Upper lobe of left lung (tissue), 6 donors: ENCODE data around the gene CTPS1. TPM values are rescaled to one million over a fixed set of nuclear protein-coding genes. Genes with fewer than 3 reads are reported as not detected.

Experiments used
- ATAC-seq, 2 donors: fragments of 200-7000 bp; cut with Tn5 transposase; one replicate each; pipeline ENCODE4 v1.9.1; 2022; ENCODE audit warnings: mild to moderate bottlenecking in 2 of 2, moderate library complexity in 2 of 2; ENCODE audit not compliant: low FRiP score in 2 of 2
- DNase-seq, 2 donors: peaks; one replicate each; pipeline ENCODE4 v3.0.0-alpha.2; 2019 to 2020
- H3K27ac ChIP-seq, 4 donors: fragments of 200-600 bp; sonication (generic); one replicate each; pipeline ENCODE4 v1.5.1; 2016 to 2019
- H3K27me3 ChIP-seq, 4 donors: fragments of 200-600 bp; sonication (generic); one replicate each; pipeline ENCODE4 v1.5.1; 2017 to 2019
- H3K36me3 ChIP-seq, 4 donors: fragments of 200-600 bp; sonication (generic); one replicate each; pipeline ENCODE4 v1.5.1; 2016 to 2019
- H3K4me1 ChIP-seq, 4 donors: fragments of 200-600 bp; sonication (generic); one replicate each; pipeline ENCODE4 v1.5.1; 2018 to 2019
- H3K4me3 ChIP-seq, 4 donors: fragments of 200-600 bp; sonication (generic); one replicate each; pipeline ENCODE4 v1.5.1; 2017 to 2019; ENCODE audit warnings: mild to moderate bottlenecking in 2 of 4, moderate library complexity in 1 of 4
- H3K9me3 ChIP-seq, 4 donors: fragments of 200-600 bp; sonication (generic); one replicate each; pipeline ENCODE4 v1.5.1; 2018 to 2019
- CTCF ChIP-seq, 6 experiments: fragments of 450-650 bp in 4 of 6; fragments of 200-600 bp in 2 of 6; sonication (generic) in 2 of 6; IDR thresholded peaks; one replicate each; pipeline ENCODE4 v1.5.1; 2016 to 2019; ENCODE audit warnings: antibody characterized with exemption in 6 of 6
- EP300 ChIP-seq, 4 donors: sonication (generic); formaldehyde crosslinking; IDR thresholded peaks; one replicate each; pipeline ENCODE4 v1.5.1; 2017; ENCODE audit warnings: antibody characterized with exemption in 4 of 4, control low read depth in 2 of 4
- POLR2A ChIP-seq, 4 donors: fragments of 450-650 bp; IDR thresholded peaks; one replicate each; pipeline ENCODE4 v1.5.1; 2016 to 2017; ENCODE audit warnings: antibody characterized with exemption in 4 of 4, mild to moderate bottlenecking in 2 of 4
- POLR2AphosphoS5 ChIP-seq, 2 donors: sonication (generic); formaldehyde crosslinking; IDR thresholded peaks; one replicate each; pipeline ENCODE4 v1.5.1; 2017; ENCODE audit warnings: antibody characterized with exemption in 2 of 2
- WGBS, 2 donors: methylation state at CpG; one replicate each; pipeline ENCODE4 v1.1.5; 2017 to 2018; 5-methylcytosine and 5-hydroxymethylcytosine counted together
- total RNA-seq, 6 donors: library from RNA; depleted of rRNA in 4 of 6; stranded (reverse); fragments of >200 nt in 4 of 6; gene quantifications; one replicate each; pipeline versions ENCODE4 v1.1.0 to v1.2.1, GENCODE V29; 2016 to 2021
- donor health status: DM: no; HTN: no; CAD: no; lungs with moderate emphysema.
- donor health status: DM: no; HTN: yes; CAD: no; lungs with severe emphysema.

Gene CTPS1
- total RNA-seq, 6 donors from 2014 or later: 12.7 to 32.5 (median 25.0) TPM

- ATAC-seq: no peak
- Histone ChIP-seq H3K4me3 (no peak overlapping the region), H3K4me1 (peaks cover 14 to 24% (median 19%) of the 10 kb centered on the region in 4 donors), H3K9me3 (no peaks in the 10 kb centered on the region), H3K27ac (no peak overlapping the region), H3K27me3 (no peaks in the 10 kb centered on the region), H3K36me3 (peaks cover 0 to 89% (median 37%) of the 10 kb centered on the region in 4 donors)
- WGBS, 2 donors: 97 to 99% methylated on average over 5 of the region's 5 CpGs
- no peak for DNase-seq
- TF ChIP-seq EP300 (IDR thresholded peaks at IDR 0.05): no peak
Observed at GRCh38 chr1:40989066-40989465, 9.6 kb downstream of the CTPS1 start.

GRCh38 chr1:40997096-40997495 lies 17.6 kb downstream of the CTPS1 start:
- Histone ChIP-seq H3K27ac (no peak overlapping the region), H3K4me3 (no peak overlapping the region), H3K9me3 (no peaks in the 10 kb centered on the region), H3K36me3 (peaks cover 21 to 90% (median 49%) of the 10 kb centered on the region in 4 donors), H3K27me3 (no peaks in the 10 kb centered on the region), H3K4me1 (no peaks in the 10 kb centered on the region)
- ATAC-seq (no peak), DNase-seq (no peak)
- no peak for TF ChIP-seq POLR2AphosphoS5 (IDR thresholded peaks at IDR 0.05)
- no peak for TF ChIP-seq POLR2A (IDR thresholded peaks at IDR 0.05)
- no peak for TF ChIP-seq CTCF (IDR thresholded peaks at IDR 0.05)
- no peak for TF ChIP-seq EP300 (IDR thresholded peaks at IDR 0.05)
- 95 to 96% methylated on average over 8 of the region's 8 CpGs for WGBS, 2 donors

- DNase-seq: no peak
- Histone ChIP-seq H3K27me3 (no peaks in the 10 kb centered on the region), H3K27ac (no peak overlapping the region), H3K4me3 (no peak overlapping the region), H3K9me3 (no peaks in the 10 kb centered on the region), H3K4me1 (peaks cover 9 to 13% (median 11%) of the 10 kb centered on the region in 4 donors), H3K36me3 (peaks cover 21 to 86% (median 44%) of the 10 kb centered on the region in 4 donors)
- 84 to 94% methylated on average over 4 of the region's 4 CpGs for WGBS, 2 donors
- no peak for TF ChIP-seq POLR2A (IDR thresholded peaks at IDR 0.05)
- TF ChIP-seq CTCF (IDR thresholded peaks at IDR 0.05): no peak
- no peak for TF ChIP-seq POLR2AphosphoS5 (IDR thresholded peaks at IDR 0.05)
- no peak for TF ChIP-seq EP300 (IDR thresholded peaks at IDR 0.05)
- ATAC-seq: no peak
Observed at GRCh38 chr1:40998668-40999067, 19.2 kb downstream of the CTPS1 start.

- Histone ChIP-seq H3K4me3 (no peak overlapping the region), H3K9me3 (no peaks in the 10 kb centered on the region), H3K27ac (peak overlapping the region in 2 of 4 donors; percentile 12 to 52), H3K36me3 (peaks cover 18 to 76% (median 48%) of the 10 kb centered on the region in 4 donors), H3K27me3 (no peaks in the 10 kb centered on the region), H3K4me1 (peaks cover 10 to 17% (median 14%) of the 10 kb centered on the region in 4 donors)
- WGBS, 2 donors: 80 to 84% methylated on average over 9 of the region's 9 CpGs
- ATAC-seq (no peak), DNase-seq (no peak)
- TF ChIP-seq CTCF (IDR thresholded peaks at IDR 0.05): no peak
Observed at GRCh38 chr1:41003127-41003639, 23.7 kb downstream of the CTPS1 start.

GRCh38 chr1:41003640-41004220 lies 24.2 kb downstream of the CTPS1 start:
- H3K36me3 ChIP-seq: peaks cover 18 to 76% (median 50%) of the 10 kb centered on the region in 4 donors
- ATAC-seq (peak; percentile 94 to 96), DNase-seq (peak in 1 of 2 donors; percentile 97)
- H3K9me3 ChIP-seq: no peaks in the 10 kb centered on the region
- H3K27ac ChIP-seq: peak overlapping the region in 2 of 4 donors; percentile 3 to 52
- H3K4me3 ChIP-seq: no peak overlapping the region
- TF ChIP-seq CTCF (IDR thresholded peaks at IDR 0.05): peak; percentile 30 to 60 (median 46)
- TF ChIP-seq POLR2AphosphoS5 (IDR thresholded peaks at IDR 0.05): peak; percentile 67 to 68
- no peak for TF ChIP-seq POLR2A (IDR thresholded peaks at IDR 0.05)
- 30 to 57% methylated on average over 7 to 11 of the region's 11 CpGs for WGBS, 2 donors
- H3K27me3 ChIP-seq: no peaks in the 10 kb centered on the region
- H3K4me1 ChIP-seq: peaks cover 10 to 17% (median 14%) of the 10 kb centered on the region in 4 donors
